HepG2 (cell line): ENCODE measurements around the gene HERC6. TPM values are rescaled to one million over a fixed set of nuclear protein-coding genes. Genes with fewer than 3 reads are reported as not detected.

Experiments used
- ATAC-seq: fragments of 200-7000 bp; cut with Tn5 transposase; 3 replicates; pipeline ENCODE4 v1.9.1; 2020; ENCODE audit warnings: mild to moderate bottlenecking, moderate library complexity
- BruUV-seq: library from RNA; stranded (reverse); fragments of 400-500 nt; replicated peaks from 2 replicates; lab custom pipeline; 2021; lab: Mats Ljungman, UMichigan
- CTCF ChIA-PET: fragments of 300-600 bp; formaldehyde crosslinking; extraction: SDS; loops from one replicate; lab custom pipeline; 2021; ENCODE audit warnings: low total read pairs, inconsistent platforms, low intra/inter-chr PET ratio; lab: Yijun Ruan, JAX
- POLR2A ChIA-PET: fragments of 350-600 bp; sonication (Branson Sonifier 250); formaldehyde crosslinking; loops from one replicate; lab custom pipeline; 2020; ENCODE audit warnings: antibody characterized with exemption, inconsistent platforms; lab: Yijun Ruan, JAX
- DNase-seq: peaks from one replicate; pipeline ENCODE4 v3.0.0-alpha.2; 2015; ENCODE audit warnings: low spot score
- FAIRE-seq: peaks from 3 replicates; lab custom pipeline; 2011; peaks lifted over from hg19 to GRCh38; lab: Jason Lieb, UNC
- H2AFZ ChIP-seq: one replicate; pipeline ENCODE4 v1.6.1; 2011; ENCODE audit warnings: low read length, inconsistent platforms
- H3K27ac ChIP-seq: fragments of 300-600 bp; 3 replicates; pipeline ENCODE4 v1.8.0; 2011; ENCODE audit warnings: mixed run types, mild to moderate bottlenecking, mixed read lengths, low read length, inconsistent platforms; ENCODE audit not compliant: insufficient read depth; ENCODE audit errors: extremely low read length
- H3K27me3 ChIP-seq, 2 experiments: fragments of 200-600 bp in 1 of 2; 2 replicates in 1 of 2; 3 replicates in 1 of 2; pipeline versions ENCODE4 v1.6.0 to v1.8.0; 2011; ENCODE audit warnings: low read length in 2 of 2, mild to moderate bottlenecking in 2 of 2, moderate library complexity in 2 of 2, inconsistent platforms in 1 of 2; ENCODE audit not compliant: insufficient read depth in 2 of 2, control insufficient read depth in 1 of 2
- H3K36me3 ChIP-seq, 2 experiments: fragments of 200-600 bp in 1 of 2; replicated peaks in 1 of 2; 2 replicates in 1 of 2; 3 replicates in 1 of 2; pipeline versions ENCODE4 v1.5.1 to v1.8.0; 2011; ENCODE audit warnings: low read length in 2 of 2, inconsistent platforms in 1 of 2; ENCODE audit not compliant: insufficient read depth in 2 of 2, control insufficient read depth in 1 of 2
- H3K4me1 ChIP-seq: 2 replicates; pipeline ENCODE4 v1.5.1; 2012; ENCODE audit warnings: low read length, inconsistent platforms; ENCODE audit not compliant: insufficient read depth
- H3K4me2 ChIP-seq: 2 replicates; pipeline ENCODE4 v1.6.0; 2011; ENCODE audit warnings: low read depth, low read length, inconsistent platforms
- H3K4me3 ChIP-seq, 3 experiments: fragments of 200-600 bp in 1 of 3; sonication (generic), shearing (Covaris generic) in 1 of 3; replicated peaks in 1 of 3; 2 replicates each; pipeline ENCODE4 v1.5.1; 2011 to 2016; ENCODE audit warnings: low read length in 3 of 3, inconsistent platforms in 2 of 3, low read depth in 2 of 3, mild to moderate bottlenecking in 2 of 3, control low read depth in 1 of 3, mixed read lengths in 1 of 3; ENCODE audit not compliant: insufficient read depth in 1 of 3
- H3K79me2 ChIP-seq: one replicate; pipeline ENCODE4 v1.6.1; 2011; ENCODE audit warnings: low read length, inconsistent platforms; ENCODE audit not compliant: insufficient read depth
- H3K9ac ChIP-seq: 2 replicates; pipeline ENCODE4 v1.6.0; 2011; ENCODE audit warnings: mild to moderate bottlenecking, low read depth, low read length, inconsistent platforms; ENCODE audit not compliant: insufficient read depth
- H3K9me3 ChIP-seq: 2 replicates; pipeline ENCODE4 v1.5.1; 2012; ENCODE audit warnings: mild to moderate bottlenecking, low read length
- H4K20me1 ChIP-seq: 2 replicates; pipeline ENCODE4 v1.6.0; 2011; ENCODE audit warnings: inconsistent platforms, mild to moderate bottlenecking, low read length, moderate library complexity; ENCODE audit not compliant: insufficient read depth
- GZF1 ChIP-seq: sonication (generic); formaldehyde crosslinking; IDR thresholded peaks from 2 replicates; pipeline ENCODE4 v1.5.1; 2020; ENCODE audit warnings: mild to moderate bottlenecking, missing genetic modification reagents
- KDM1A ChIP-seq: IDR thresholded peaks from 2 replicates; pipeline ENCODE4 v1.6.1; 2016; ENCODE audit warnings: missing compliant biosample characterization
- PHF20 ChIP-seq: sonication (generic); formaldehyde crosslinking; IDR thresholded peaks from 2 replicates; pipeline ENCODE4 v1.5.0; 2020; ENCODE audit warnings: mild to moderate bottlenecking, missing genetic modification reagents
- POLR2G ChIP-seq: fragments of 200-400 bp; formaldehyde crosslinking; IDR thresholded peaks from 2 replicates; pipeline ENCODE4 v1.6.1; 2018; ENCODE audit warnings: mild to moderate bottlenecking, low read depth, low read length, moderate library complexity
- SIX1 ChIP-seq: sonication (generic); formaldehyde crosslinking; IDR thresholded peaks from 2 replicates; pipeline ENCODE4 v1.4.0; 2020; ENCODE audit warnings: missing genetic modification reagents, borderline replicate concordance
- ZBTB10 ChIP-seq: sonication (generic); formaldehyde crosslinking; IDR thresholded peaks from 2 replicates; pipeline ENCODE4 v1.4.0; 2020; ENCODE audit warnings: missing genetic modification reagents, borderline replicate concordance
- ZFAT ChIP-seq: sonication (generic); formaldehyde crosslinking; conservative IDR thresholded peaks from 2 replicates; pipeline ENCODE4 v1.8.1; 2023; ENCODE audit warnings: missing genetic modification reagents, inconsistent platforms
- ZNF530 ChIP-seq: sonication (generic); formaldehyde crosslinking; IDR thresholded peaks from 2 replicates; pipeline ENCODE4 v1.5.0; 2020; ENCODE audit warnings: low read depth, mild to moderate bottlenecking, missing genetic modification reagents
- ZNF737 ChIP-seq: sonication (generic); formaldehyde crosslinking; IDR thresholded peaks from 2 replicates; pipeline ENCODE4 v1.5.0; 2020; ENCODE audit warnings: missing genetic modification reagents, mild to moderate bottlenecking, borderline replicate concordance
- ZXDC ChIP-seq: sonication (generic); formaldehyde crosslinking; IDR thresholded peaks from 2 replicates; pipeline ENCODE4 v1.5.0; 2020; ENCODE audit warnings: mild to moderate bottlenecking, missing genetic modification reagents
- WGBS: methylation state at CpG from one replicate; pipeline ENCODE4 v1.1.6; 2017; ENCODE audit warnings: low lambda C conversion rate; 5-methylcytosine and 5-hydroxymethylcytosine counted together
- in situ Hi-C: cut with HindIII; loops from 2 replicates; pipeline ENCODE4 v1.10.0; 2017; ENCODE audit warnings: low pct_unique_long_range_greater_than_20kb; ENCODE audit not compliant: extremely low pct_ligation_motif_present
- intact Hi-C: fragments of 100-400 bp; cut with micrococcal nuclease; formaldehyde crosslinking; loops from one replicate; pipeline ENCODE4 v1.10.0; 2022; ENCODE audit not compliant: unreplicated experiment
- polyA plus RNA-seq, 8 experiments: library from polyadenylated mRNA; depleted of rRNA in 3 of 8; stranded (reverse) in 7 of 8; unstranded in 1 of 8; fragments of >200 nt; fragmentation: Illumina TruSeq in 4 of 8; extraction: Trizol in 4 of 8; gene quantifications; 2 replicates each; pipeline versions ENCODE4 v1.2.1 to v1.2.3, GENCODE V29; 2011 to 2016; ENCODE audit warnings: low read depth in 4 of 8, missing spikeins in 1 of 8, mixed read lengths in 1 of 8; ENCODE audit not compliant: insufficient read depth in 1 of 8
- total RNA-seq, 5 experiments: library from RNA; depleted of rRNA; stranded (reverse); fragments of >200 nt; fragmentation: Illumina TruSeq; extraction: Trizol; gene quantifications; 2 replicates each; pipeline ENCODE4 v1.2.3, GENCODE V29; 2016; ENCODE audit warnings: low read depth in 1 of 5

Gene HERC6
- total and polyA plus RNA-seq, 2 of the 13 experiments (the other 11 are each of a cell fraction or from before 2014, with no cell fraction given) = 0.50 to 2.0 TPM

GRCh38 chr4:88467392-88467791 is 88.7 kb downstream of the HERC6 start:
- H3K79me2 ChIP-seq = no peaks in the 10 kb centered on the region
- FAIRE-seq (no peak), DNase-seq (no peak), ATAC-seq (no peak)
- H3K4me3 ChIP-seq = no peak overlapping the region
- no peaks in the 10 kb centered on the region for H3K9me3 ChIP-seq
- intact Hi-C loops = no loop called here
- H3K9ac ChIP-seq = no peak overlapping the region
- H4K20me1 ChIP-seq = no peaks in the 10 kb centered on the region
- H3K4me2 ChIP-seq = no peak overlapping the region
- no peak overlapping the region for H3K27ac ChIP-seq
- H3K4me1 ChIP-seq = no peaks in the 10 kb centered on the region
- H2AFZ ChIP-seq = no peak overlapping the region
- POLR2A ChIA-PET = no interaction called here
- H3K27me3 ChIP-seq = no peaks in the 10 kb centered on the region
- TF ChIP-seq ZXDC (no peak), KDM1A (CRISPR knock-in tag) (no peak), SIX1 (CRISPR knock-in tag) (no peak), ZFAT (CRISPR knock-in tag) (no peak), ZNF737 (CRISPR knock-in tag) (no peak), GZF1 (CRISPR knock-in tag) (no peak), ZNF530 (CRISPR knock-in tag) (no peak), PHF20 (no peak), POLR2G (no peak), ZBTB10 (no peak)
- no peaks in the 10 kb centered on the region for H3K36me3 ChIP-seq
- CTCF ChIA-PET = no interaction called here
- BruUV-seq = no TSS peak
- WGBS = 8% methylated on average over 2 of the region's 2 CpGs
- in situ Hi-C loops = no loop called here
